Endothelial cell of umbilical vein (primary cell): ENCODE measurements around the gene C1orf115.

Experiments
- EZH2 ChIP-seq: IDR thresholded peaks from 2 replicates; pipeline ENCODE4 v1.6.1; 2012; ENCODE audit warnings: borderline replicate concordance, low read depth, mild to moderate bottlenecking, moderate library complexity, low read length, inconsistent platforms; ENCODE audit not compliant: severe bottlenecking
- FOS ChIP-seq: IDR thresholded peaks from 2 replicates; pipeline ENCODE4 v1.6.1; 2011; ENCODE audit warnings: mild to moderate bottlenecking, low read length, moderate library complexity, borderline replicate concordance; ENCODE audit not compliant: insufficient read depth
- GATA2 ChIP-seq: IDR thresholded peaks from 2 replicates; pipeline ENCODE4 v1.7.0; 2011; ENCODE audit warnings: low read depth, mild to moderate bottlenecking, moderate library complexity, mixed read lengths, low read length; ENCODE audit not compliant: insufficient read length, insufficient read depth
- JUN ChIP-seq: IDR thresholded peaks from 2 replicates; pipeline ENCODE4 v1.6.1; 2011; ENCODE audit warnings: borderline replicate concordance, low read depth; ENCODE audit not compliant: insufficient read length, insufficient read depth
- MAX ChIP-seq: IDR thresholded peaks from 2 replicates; pipeline ENCODE4 v1.6.1; 2011; ENCODE audit not compliant: insufficient read depth, insufficient read length
- MYC ChIP-seq: IDR thresholded peaks from one replicate; pipeline ENCODE4 v1.6.1; 2011; ENCODE audit warnings: mild to moderate bottlenecking, low read depth, low read length
- POLR2A ChIP-seq: IDR thresholded peaks from 2 replicates; pipeline ENCODE4 v1.6.1; 2012; ENCODE audit warnings: low read depth, mild to moderate bottlenecking, control low read depth, low read length
- POLR2AphosphoS5 ChIP-seq: IDR thresholded peaks from 2 replicates; pipeline ENCODE4 v1.6.1; 2012; ENCODE audit warnings: low read depth, mild to moderate bottlenecking, control low read depth, low read length, moderate library complexity; ENCODE audit not compliant: insufficient read depth
- TF ChIP-seq, protein P1 (sequence below), 2 donors: IDR thresholded peaks; 1 replicate in 1 of 2; 2 replicates in 1 of 2; pipeline ENCODE4 v1.5.1; 2011; ENCODE audit warnings: low read length in 2 of 2, mild to moderate bottlenecking in 2 of 2, moderate library complexity in 2 of 2, control low read depth in 1 of 2, inconsistent platforms in 1 of 2, low read depth in 1 of 2; ENCODE audit not compliant: insufficient read depth in 1 of 2; ENCODE audit errors: extremely low read depth in 1 of 2

GRCh38 chr1:220708936-220709801 lies 19.0 kb downstream of the C1orf115 start:
- TF ChIP-seq GATA2 (no peak), POLR2AphosphoS5 (no peak), JUN (no peak), POLR2A (no peak), EZH2 (no peak), FOS (no peak), MYC (no peak), MAX (no peak)
- TF ChIP-seq, protein P1, sequence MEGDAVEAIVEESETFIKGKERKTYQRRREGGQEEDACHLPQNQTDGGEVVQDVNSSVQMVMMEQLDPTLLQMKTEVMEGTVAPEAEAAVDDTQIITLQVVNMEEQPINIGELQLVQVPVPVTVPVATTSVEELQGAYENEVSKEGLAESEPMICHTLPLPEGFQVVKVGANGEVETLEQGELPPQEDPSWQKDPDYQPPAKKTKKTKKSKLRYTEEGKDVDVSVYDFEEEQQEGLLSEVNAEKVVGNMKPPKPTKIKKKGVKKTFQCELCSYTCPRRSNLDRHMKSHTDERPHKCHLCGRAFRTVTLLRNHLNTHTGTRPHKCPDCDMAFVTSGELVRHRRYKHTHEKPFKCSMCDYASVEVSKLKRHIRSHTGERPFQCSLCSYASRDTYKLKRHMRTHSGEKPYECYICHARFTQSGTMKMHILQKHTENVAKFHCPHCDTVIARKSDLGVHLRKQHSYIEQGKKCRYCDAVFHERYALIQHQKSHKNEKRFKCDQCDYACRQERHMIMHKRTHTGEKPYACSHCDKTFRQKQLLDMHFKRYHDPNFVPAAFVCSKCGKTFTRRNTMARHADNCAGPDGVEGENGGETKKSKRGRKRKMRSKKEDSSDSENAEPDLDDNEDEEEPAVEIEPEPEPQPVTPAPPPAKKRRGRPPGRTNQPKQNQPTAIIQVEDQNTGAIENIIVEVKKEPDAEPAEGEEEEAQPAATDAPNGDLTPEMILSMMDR (IDR thresholded peaks at IDR 0.05; ENCODE audit: extremely low read depth in 1 of 2, insufficient read depth in 1 of 2, low read depth in 1 of 2, low read length in 2 of 2) = no peak
